GM12892 (cell line): ENCODE measurements around the gene JAM2.

ENCODE experiments used
- POLR2A ChIP-seq: IDR thresholded peaks from 2 replicates; pipeline ENCODE4 v1.6.1; 2011; ENCODE audit warnings: low read depth, low read length, control low read depth
- POLR2AphosphoS5 ChIP-seq: IDR thresholded peaks from 2 replicates; pipeline ENCODE4 v1.6.1; 2011; ENCODE audit warnings: low read depth, low read length, control low read depth
- TAF1 ChIP-seq: IDR thresholded peaks from 2 replicates; pipeline ENCODE4 v1.6.1; 2011; ENCODE audit warnings: low read depth, mild to moderate bottlenecking, control low read depth, low read length, borderline replicate concordance

GRCh38 chr21:25735646-25736597 lies 96.9 kb downstream of the JAM2 start:
- no peak for TF ChIP-seq POLR2AphosphoS5
- TF ChIP-seq POLR2A = no peak
- no peak for TF ChIP-seq TAF1
